DND-41 (cell line): ENCODE data around the gene MED31.

ENCODE experiments used
- EZH2 ChIP-seq: IDR thresholded peaks from 3 replicates; pipeline ENCODE4 v1.6.1; 2012; ENCODE audit warnings: borderline replicate concordance, low read depth, mild to moderate bottlenecking, moderate library complexity, low read length, inconsistent platforms; ENCODE audit not compliant: severe bottlenecking
- TF ChIP-seq, protein P1 (sequence below): IDR thresholded peaks from 2 replicates; pipeline ENCODE4 v1.5.1; 2012; ENCODE audit warnings: borderline replicate concordance, low read length, moderate library complexity, mild to moderate bottlenecking; ENCODE audit not compliant: poor library complexity, severe bottlenecking; ENCODE audit errors: extremely low read depth

DNA sequence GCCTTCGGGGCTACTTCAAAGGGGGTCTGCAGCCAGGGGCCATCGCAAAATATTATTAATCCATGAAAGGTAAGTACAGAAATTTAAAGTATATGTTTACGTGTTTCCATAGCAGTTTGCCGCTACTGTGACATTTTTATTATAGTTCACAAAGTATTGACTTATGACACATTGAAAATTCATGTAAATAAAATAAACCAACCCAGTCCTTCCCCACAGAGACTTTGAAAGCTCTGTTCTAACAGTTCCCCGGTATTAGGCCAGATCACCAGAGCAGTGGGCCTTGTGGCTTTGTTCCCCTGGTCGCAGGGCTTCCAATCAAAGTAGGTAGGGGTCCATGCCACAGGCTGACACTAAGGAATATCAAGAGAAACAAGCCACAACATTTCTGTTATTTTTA, 24.8 kb downstream of the MED31 start:
- TF ChIP-seq, protein P1, sequence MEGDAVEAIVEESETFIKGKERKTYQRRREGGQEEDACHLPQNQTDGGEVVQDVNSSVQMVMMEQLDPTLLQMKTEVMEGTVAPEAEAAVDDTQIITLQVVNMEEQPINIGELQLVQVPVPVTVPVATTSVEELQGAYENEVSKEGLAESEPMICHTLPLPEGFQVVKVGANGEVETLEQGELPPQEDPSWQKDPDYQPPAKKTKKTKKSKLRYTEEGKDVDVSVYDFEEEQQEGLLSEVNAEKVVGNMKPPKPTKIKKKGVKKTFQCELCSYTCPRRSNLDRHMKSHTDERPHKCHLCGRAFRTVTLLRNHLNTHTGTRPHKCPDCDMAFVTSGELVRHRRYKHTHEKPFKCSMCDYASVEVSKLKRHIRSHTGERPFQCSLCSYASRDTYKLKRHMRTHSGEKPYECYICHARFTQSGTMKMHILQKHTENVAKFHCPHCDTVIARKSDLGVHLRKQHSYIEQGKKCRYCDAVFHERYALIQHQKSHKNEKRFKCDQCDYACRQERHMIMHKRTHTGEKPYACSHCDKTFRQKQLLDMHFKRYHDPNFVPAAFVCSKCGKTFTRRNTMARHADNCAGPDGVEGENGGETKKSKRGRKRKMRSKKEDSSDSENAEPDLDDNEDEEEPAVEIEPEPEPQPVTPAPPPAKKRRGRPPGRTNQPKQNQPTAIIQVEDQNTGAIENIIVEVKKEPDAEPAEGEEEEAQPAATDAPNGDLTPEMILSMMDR: no peak
- TF ChIP-seq EZH2: no peak
